HG03457 (cell line): ENCODE data around the gene KCTD20.

Source experiments
- ATAC-seq: cut with Tn5 transposase; IDR thresholded peaks from one replicate; pipeline ENCODE4 v1.9.1; 2021; ENCODE audit warnings: moderate number of reproducible peaks; ENCODE audit not compliant: unreplicated experiment

KCTD20 gene

DNA sequence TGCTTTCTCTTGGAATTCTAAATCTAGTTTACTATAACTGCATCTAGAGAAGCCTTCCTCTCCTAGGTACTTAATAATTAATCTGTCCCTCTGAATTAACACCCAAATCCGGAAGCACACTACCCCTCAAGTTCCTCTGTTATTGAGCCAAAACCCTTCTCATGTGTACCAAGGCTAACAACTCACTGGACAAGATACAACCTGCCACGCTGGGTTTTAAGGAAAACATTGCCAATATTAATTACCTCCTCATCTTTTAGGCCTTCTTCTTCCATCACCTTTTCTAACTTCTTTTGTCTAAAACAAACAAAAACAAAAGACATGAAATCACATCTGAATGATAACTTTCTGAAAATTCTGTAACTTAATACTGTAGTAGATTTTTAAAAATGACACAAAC is 82.5 kb downstream of the KCTD20 start:
- ATAC-seq = no peak

DNA sequence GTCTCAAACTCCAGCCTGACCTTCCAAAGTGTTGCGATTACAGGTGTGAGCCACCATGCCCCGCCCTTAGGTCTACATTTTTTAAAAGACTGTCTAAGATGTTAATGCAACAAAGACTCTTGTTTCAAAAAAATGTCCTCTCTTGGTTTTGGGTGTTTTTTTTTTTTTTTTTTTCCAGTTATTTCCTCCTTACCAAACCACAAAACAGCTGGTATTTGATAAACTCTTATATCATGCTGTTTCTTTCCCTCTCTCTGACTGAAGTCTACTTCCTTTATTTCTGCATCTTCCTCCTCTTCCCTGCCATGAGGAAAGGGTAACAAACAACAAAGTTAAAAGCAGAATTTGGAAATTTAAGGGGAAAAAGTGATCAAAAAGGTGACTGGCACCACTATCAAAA is 83.3 kb downstream of the KCTD20 start:
- ATAC-seq = no peak

DNA sequence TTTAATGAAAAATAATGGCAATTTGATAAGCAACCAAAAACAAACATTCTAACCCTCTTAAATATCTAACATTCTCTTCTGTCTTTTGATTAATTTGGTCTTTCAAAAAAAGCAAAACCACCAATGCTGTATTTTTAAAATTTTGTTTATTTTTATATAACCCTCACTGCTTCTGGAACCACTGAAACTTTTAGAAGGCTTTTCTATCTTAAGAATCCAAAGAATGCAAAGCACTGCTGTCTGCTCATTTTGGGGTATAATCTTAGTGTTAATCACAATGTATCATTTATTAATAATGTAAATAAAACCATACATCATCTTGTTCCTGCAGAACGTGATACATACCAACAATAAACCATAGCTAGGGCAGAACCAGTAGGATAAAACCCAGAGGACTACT is 90.5 kb downstream of the KCTD20 start:
- no peak for ATAC-seq

- ATAC-seq = no peak
Measured at GRCh38 chr6:36536873-36537547, 94.2 kb downstream of the KCTD20 start.

GRCh38 chr6:36539814-36540568 is 97.2 kb downstream of the KCTD20 start:
- no peak for ATAC-seq
